B cell (primary cell): Measurements from ENCODE around the gene RHOBTB3. TPM values are rescaled to one million over a fixed set of nuclear protein-coding genes. Genes with fewer than 3 reads are reported as not detected.

Source experiments
- ATAC-seq: fragments of 200-7000 bp; cut with Tn5 transposase; one replicate; pipeline ENCODE4 v1.10.0; 2021; ENCODE audit warnings: low read depth, mild to moderate bottlenecking, moderate number of reproducible peaks, moderate library complexity
- CTCF ChIA-PET: fragments of 350-600 bp; sonication (Branson Sonifier 250); formaldehyde crosslinking; loops from one replicate; lab custom pipeline; 2021; ENCODE audit warnings: antibody characterized with exemption, inconsistent platforms; lab: Charles Lee
- POLR2A ChIA-PET: fragments of 350-600 bp; sonication (Branson Sonifier 250); formaldehyde crosslinking; loops from one replicate; lab custom pipeline; 2021; ENCODE audit warnings: antibody characterized with exemption; lab: Charles Lee
- DNase-seq: peaks from one replicate; pipeline ENCODE4 v3.0.0; 2013
- H2AFZ ChIP-seq: 2 replicates; pipeline ENCODE4 v1.6.1; 2012; ENCODE audit warnings: mild to moderate bottlenecking, low read depth, low read length; ENCODE audit not compliant: insufficient read depth, poor library complexity, severe bottlenecking
- H3K27ac ChIP-seq, 2 donors: 1 replicate in 1 of 2; 2 replicates in 1 of 2; pipeline ENCODE4 v1.5.1; 2012 to 2013; ENCODE audit warnings: low read length in 2 of 2, mild to moderate bottlenecking in 2 of 2, moderate library complexity in 1 of 2
- H3K27me3 ChIP-seq, 4 experiments: fragments of 200-600 bp in 1 of 4; sonication (generic) in 1 of 4; replicated peaks in 1 of 4; 1 replicate in 2 of 4; 2 replicates in 2 of 4; pipeline versions ENCODE4 v1.6.1 to v1.7.0; 2013 to 2016; ENCODE audit warnings: low read length in 3 of 4, mild to moderate bottlenecking in 2 of 4, mixed read lengths in 1 of 4, moderate library complexity in 1 of 4; ENCODE audit not compliant: insufficient read depth in 4 of 4, control insufficient read depth in 3 of 4; ENCODE audit errors: control extremely low read depth in 1 of 4
- H3K36me3 ChIP-seq, 2 experiments: replicated peaks in 1 of 2; 1 replicate in 1 of 2; 2 replicates in 1 of 2; pipeline versions ENCODE4 v1.6.1 to v1.7.1; 2013; ENCODE audit warnings: low read length in 1 of 2; ENCODE audit not compliant: insufficient read depth in 2 of 2, control insufficient read depth in 1 of 2; ENCODE audit errors: control extremely low read depth in 1 of 2, extremely low read depth in 1 of 2
- H3K4me1 ChIP-seq, 2 donors: fragments of 200-600 bp in 1 of 2; sonication (generic) in 1 of 2; 1 replicate in 1 of 2; 2 replicates in 1 of 2; pipeline versions ENCODE4 v1.5.1 to v1.6.1; 2013 to 2017; ENCODE audit warnings: low read length in 2 of 2; ENCODE audit not compliant: control insufficient read depth in 2 of 2, insufficient read depth in 2 of 2
- H3K4me2 ChIP-seq: replicated peaks from 2 replicates; pipeline ENCODE3; 2012; ENCODE audit warnings: mild to moderate bottlenecking, low read depth, low read length; ENCODE audit not compliant: poor library complexity, severe bottlenecking
- H3K4me3 ChIP-seq, 5 experiments: fragments of 200-600 bp in 1 of 5; sonication (generic) in 1 of 5; 1 replicate in 3 of 5; 2 replicates in 2 of 5; pipeline versions ENCODE4 v1.5.1 to v1.7.0; 2011 to 2016; ENCODE audit warnings: low read length in 4 of 5, mild to moderate bottlenecking in 4 of 5, low read depth in 2 of 5, control low read depth in 1 of 5, moderate library complexity in 1 of 5; ENCODE audit not compliant: insufficient read depth in 1 of 5; ENCODE audit errors: control extremely low read depth in 1 of 5, extremely low read depth in 1 of 5
- H3K79me2 ChIP-seq: fragments of 200-600 bp; sonication (generic); one replicate; pipeline ENCODE4 v1.6.0; 2016; ENCODE audit warnings: low read length; ENCODE audit not compliant: control insufficient read depth, insufficient read depth
- H3K9ac ChIP-seq: fragments of 200-600 bp; sonication (generic); 2 replicates; pipeline ENCODE4 v1.6.1; 2017; ENCODE audit warnings: mild to moderate bottlenecking, low read length, moderate library complexity
- H3K9me3 ChIP-seq, 3 donors: one replicate each; pipeline versions ENCODE4 v1.6.1 to v1.7.1; 2013; ENCODE audit warnings: low read length in 2 of 3; ENCODE audit not compliant: control insufficient read depth in 2 of 3, insufficient read depth in 1 of 3; ENCODE audit errors: control extremely low read depth in 1 of 3
- H4K20me1 ChIP-seq: 2 replicates; pipeline ENCODE4 v1.6.0; 2012; ENCODE audit warnings: mild to moderate bottlenecking, low read length; ENCODE audit not compliant: insufficient read depth, control insufficient read depth, poor library complexity, severe bottlenecking
- H3K27ac Mint-ChIP-seq: one replicate; pipeline ENCODE4 v1.8.0; 2021; ENCODE audit warnings: mixed read lengths
- H3K27me3 Mint-ChIP-seq: one replicate; pipeline ENCODE4 v1.8.0; 2021; ENCODE audit warnings: mixed read lengths
- H3K4me1 Mint-ChIP-seq: one replicate; pipeline ENCODE4 v1.8.0; 2021; ENCODE audit warnings: mixed read lengths
- H3K4me3 Mint-ChIP-seq: one replicate; pipeline ENCODE4 v1.8.0; 2021; ENCODE audit warnings: mixed read lengths
- H3K9me3 Mint-ChIP-seq: one replicate; pipeline ENCODE4 v1.8.0; 2022; ENCODE audit warnings: mixed read lengths; ENCODE audit not compliant: insufficient read depth
- EZH2 ChIP-seq: IDR thresholded peaks from 2 replicates; pipeline ENCODE4 v1.6.1; 2012; ENCODE audit warnings: borderline replicate concordance, low read depth, mild to moderate bottlenecking, moderate library complexity, low read length; ENCODE audit not compliant: insufficient read depth, poor library complexity, severe bottlenecking
- WGBS: methylation state at CpG from one replicate; pipeline ENCODE4 v1.1.5; 2013; ENCODE audit warnings: missing lambda C conversion rate; ENCODE audit not compliant: insufficient coverage; 5-methylcytosine and 5-hydroxymethylcytosine counted together
- intact Hi-C: fragments of 100-400 bp; cut with micrococcal nuclease; formaldehyde crosslinking; loops from one replicate; pipeline ENCODE4 v1.10.0; 2022
- polyA plus RNA-seq: library from polyadenylated mRNA; depleted of rRNA; stranded (reverse); fragments of >200 nt; gene quantifications from 2 replicates; pipeline ENCODE4 v1.2.3, GENCODE V29; 2012
- total RNA-seq, 2 donors: library from RNA; stranded (reverse); fragments of 120-200 nt in 1 of 2; gene quantifications; 1 replicate in 1 of 2; 2 replicates in 1 of 2; pipeline versions ENCODE4 v1.2.3 to v1.2.4, GENCODE V29; 2013 to 2022
- TF ChIP-seq, protein P1 (sequence below): fragments of 200-600 bp; IDR thresholded peaks from one replicate; pipeline ENCODE4 v1.8.0; 2022; ENCODE audit warnings: antibody characterized with exemption, mild to moderate bottlenecking

The RHOBTB3 gene
- total and polyA plus RNA-seq, 2 donors (not counting 1 experiment from before 2014, with no cell fraction given), result 1.7 to 5.0 TPM

DNA sequence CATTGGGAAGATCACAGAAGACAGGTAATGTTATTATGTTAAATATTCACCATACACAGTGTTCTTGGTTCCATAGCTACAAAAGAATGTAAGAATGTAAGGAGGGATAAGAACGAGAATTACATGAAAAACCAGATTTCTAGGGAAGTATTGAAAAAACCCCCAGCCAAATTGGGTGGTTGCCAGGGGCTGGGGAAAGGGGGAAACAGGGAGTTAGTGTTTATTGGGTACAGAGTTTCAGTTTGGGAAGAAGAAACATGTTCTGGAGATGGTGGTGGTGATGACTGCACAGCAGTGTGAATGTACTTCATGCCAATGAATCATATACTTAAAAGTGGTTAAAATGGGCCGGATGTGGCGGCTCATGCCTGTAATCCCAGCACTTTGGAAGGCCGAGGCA, 51.0 kb downstream of the RHOBTB3 start:
- H3K79me2 ChIP-seq, result no peaks in the 10 kb centered on the region
- H3K4me3 Mint-ChIP-seq, result no peak overlapping the region
- WGBS, result 95% methylated on average over 3 of the region's 4 CpGs
- DNase-seq, result no peak
- no peaks in the 10 kb centered on the region for H3K36me3 ChIP-seq
- no peak overlapping the region for H3K27ac ChIP-seq
- no peak for ATAC-seq
- H3K27me3 ChIP-seq, result no peaks in the 10 kb centered on the region
- no peak overlapping the region for H2AFZ ChIP-seq
- H3K27me3 Mint-ChIP-seq, result no peaks in the 10 kb centered on the region
- H3K4me1 ChIP-seq, result peaks cover 0 to 4% of the 10 kb centered on the region in 2 donors
- no peaks in the 10 kb centered on the region for H3K9me3 Mint-ChIP-seq
- no peak overlapping the region for H3K4me3 ChIP-seq
- POLR2A ChIA-PET, result interaction anchor here (1.8 kb wide), 1 partner anchor 40 kb away, joined by 5 read pairs; the partner anchor contains the start of gene GLRX
- no peak overlapping the region for H3K27ac Mint-ChIP-seq
- CTCF ChIA-PET, result interaction anchor here (0.7 to 18.0 kb wide), 37 partner anchors 8 to 553 kb away, joined by 3 to 748 read pairs (median 8); partner anchors contain the start of genes ELL2, GLRX, RFESD and RHOBTB3
- H3K9me3 ChIP-seq, result no peaks in the 10 kb centered on the region
- no peak for TF ChIP-seq EZH2
- TF ChIP-seq, protein P1, sequence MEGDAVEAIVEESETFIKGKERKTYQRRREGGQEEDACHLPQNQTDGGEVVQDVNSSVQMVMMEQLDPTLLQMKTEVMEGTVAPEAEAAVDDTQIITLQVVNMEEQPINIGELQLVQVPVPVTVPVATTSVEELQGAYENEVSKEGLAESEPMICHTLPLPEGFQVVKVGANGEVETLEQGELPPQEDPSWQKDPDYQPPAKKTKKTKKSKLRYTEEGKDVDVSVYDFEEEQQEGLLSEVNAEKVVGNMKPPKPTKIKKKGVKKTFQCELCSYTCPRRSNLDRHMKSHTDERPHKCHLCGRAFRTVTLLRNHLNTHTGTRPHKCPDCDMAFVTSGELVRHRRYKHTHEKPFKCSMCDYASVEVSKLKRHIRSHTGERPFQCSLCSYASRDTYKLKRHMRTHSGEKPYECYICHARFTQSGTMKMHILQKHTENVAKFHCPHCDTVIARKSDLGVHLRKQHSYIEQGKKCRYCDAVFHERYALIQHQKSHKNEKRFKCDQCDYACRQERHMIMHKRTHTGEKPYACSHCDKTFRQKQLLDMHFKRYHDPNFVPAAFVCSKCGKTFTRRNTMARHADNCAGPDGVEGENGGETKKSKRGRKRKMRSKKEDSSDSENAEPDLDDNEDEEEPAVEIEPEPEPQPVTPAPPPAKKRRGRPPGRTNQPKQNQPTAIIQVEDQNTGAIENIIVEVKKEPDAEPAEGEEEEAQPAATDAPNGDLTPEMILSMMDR, result no peak
- H3K4me2 ChIP-seq, result no peak overlapping the region
- H3K9ac ChIP-seq, result no peak overlapping the region
- H3K4me1 Mint-ChIP-seq, result peaks cover 5% of the 10 kb centered on the region
- intact Hi-C loops, result no loop called here
- H4K20me1 ChIP-seq, result no peaks in the 10 kb centered on the region

DNA sequence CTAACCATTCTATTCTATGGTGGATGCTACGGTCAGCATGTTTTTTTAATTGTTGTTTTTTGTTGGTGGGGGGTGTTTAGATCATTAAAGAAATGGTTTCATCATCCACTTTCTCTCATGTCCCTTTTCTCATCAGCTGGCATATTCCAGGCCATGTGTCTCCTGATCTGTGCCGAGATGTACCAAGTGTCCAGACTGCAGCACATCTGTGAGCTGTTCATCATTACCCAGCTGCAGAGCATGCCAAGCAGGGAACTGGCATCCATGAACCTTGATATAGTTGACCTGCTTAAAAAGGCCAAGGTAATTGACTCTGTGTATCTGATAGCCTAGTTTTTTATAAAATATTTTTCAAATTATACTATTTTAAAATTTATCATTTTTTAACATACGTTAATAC, 52.5 kb downstream of the RHOBTB3 start:
- no peaks in the 10 kb centered on the region for H3K9me3 Mint-ChIP-seq
- ATAC-seq (no peak), DNase-seq (no peak)
- peaks cover 5% of the 10 kb centered on the region for H3K4me1 Mint-ChIP-seq
- Histone ChIP-seq H3K9me3 (no peaks in the 10 kb centered on the region), H2AFZ (no peak overlapping the region), H3K27me3 (no peaks in the 10 kb centered on the region), H4K20me1 (no peaks in the 10 kb centered on the region), H3K79me2 (no peaks in the 10 kb centered on the region), H3K36me3 (no peaks in the 10 kb centered on the region), H3K4me3 (no peak overlapping the region), H3K9ac (no peak overlapping the region), H3K27ac (no peak overlapping the region), H3K4me2 (no peak overlapping the region), H3K4me1 (peaks cover 0 to 4% of the 10 kb centered on the region in 2 donors)
- H3K27ac Mint-ChIP-seq, result no peak overlapping the region
- H3K4me3 Mint-ChIP-seq, result no peak overlapping the region
- CTCF ChIA-PET, result interaction anchor here (1.0 to 18.0 kb wide), 4 partner anchors 48 to 137 kb away, joined by 3 to 748 read pairs (median 19); partner anchors contain the start of gene RFESD
- TF ChIP-seq, protein P1, result no peak
- no peak for TF ChIP-seq EZH2
- H3K27me3 Mint-ChIP-seq, result no peaks in the 10 kb centered on the region
- intact Hi-C loops, result no loop called here
- 100% methylated on average over 1 of the region's 3 CpGs for WGBS
- POLR2A ChIA-PET, result interaction anchor here (0.6 kb wide), 1 partner anchor 139 kb away, joined by 3 read pairs; no protein-coding TSS in a partner anchor
